Fibroblast of the aortic adventitia (primary cell): ENCODE measurements around the gene CDKN2A. TPM values are rescaled to one million over a fixed set of nuclear protein-coding genes. Genes with fewer than 3 reads are reported as not detected.

Source experiments
- DNase-seq: peaks from one replicate; pipeline ENCODE4 v3.0.0-alpha.2; 2010; ENCODE audit warnings: low read depth
- H3K4me3 ChIP-seq: 2 replicates; pipeline ENCODE4 v1.5.1; 2011; ENCODE audit warnings: low read depth, mild to moderate bottlenecking, control low read depth, low read length, moderate library complexity
- total RNA-seq: library from RNA; depleted of rRNA; stranded (reverse); fragments of >200 nt; gene quantifications from 2 replicates; pipeline ENCODE4 v1.2.3, GENCODE V29; 2012; ENCODE audit warnings: low replicate concordance
- TF ChIP-seq, protein P1 (sequence below): IDR thresholded peaks from 2 replicates; pipeline ENCODE4 v1.5.1; 2011; ENCODE audit warnings: mild to moderate bottlenecking, low read length, control low read depth, inconsistent platforms; ENCODE audit not compliant: insufficient read depth

The CDKN2A gene
- total RNA-seq, 1 donor, result 21.8 TPM

DNA sequence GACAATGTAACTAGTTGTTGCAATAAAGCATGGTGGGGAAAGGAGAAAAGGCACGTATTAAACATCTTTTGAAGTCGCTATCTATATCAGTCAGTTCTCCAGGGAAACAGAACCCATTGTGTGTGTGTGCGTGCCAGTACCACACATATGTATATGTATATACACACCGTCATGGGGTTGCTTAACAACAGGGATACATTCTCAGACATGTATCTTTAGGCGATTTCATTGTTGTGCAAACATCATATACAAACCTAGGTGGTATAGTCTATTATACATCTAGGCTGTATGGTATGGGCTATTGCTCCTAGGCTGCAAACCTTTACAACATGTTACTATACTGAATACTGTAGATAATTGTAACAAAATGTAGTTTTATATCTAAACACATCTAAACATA lies 2.7 kb upstream of the CDKN2A start:
- DNase-seq, result no peak
- no peak overlapping the region for H3K4me3 ChIP-seq
- TF ChIP-seq, protein P1, sequence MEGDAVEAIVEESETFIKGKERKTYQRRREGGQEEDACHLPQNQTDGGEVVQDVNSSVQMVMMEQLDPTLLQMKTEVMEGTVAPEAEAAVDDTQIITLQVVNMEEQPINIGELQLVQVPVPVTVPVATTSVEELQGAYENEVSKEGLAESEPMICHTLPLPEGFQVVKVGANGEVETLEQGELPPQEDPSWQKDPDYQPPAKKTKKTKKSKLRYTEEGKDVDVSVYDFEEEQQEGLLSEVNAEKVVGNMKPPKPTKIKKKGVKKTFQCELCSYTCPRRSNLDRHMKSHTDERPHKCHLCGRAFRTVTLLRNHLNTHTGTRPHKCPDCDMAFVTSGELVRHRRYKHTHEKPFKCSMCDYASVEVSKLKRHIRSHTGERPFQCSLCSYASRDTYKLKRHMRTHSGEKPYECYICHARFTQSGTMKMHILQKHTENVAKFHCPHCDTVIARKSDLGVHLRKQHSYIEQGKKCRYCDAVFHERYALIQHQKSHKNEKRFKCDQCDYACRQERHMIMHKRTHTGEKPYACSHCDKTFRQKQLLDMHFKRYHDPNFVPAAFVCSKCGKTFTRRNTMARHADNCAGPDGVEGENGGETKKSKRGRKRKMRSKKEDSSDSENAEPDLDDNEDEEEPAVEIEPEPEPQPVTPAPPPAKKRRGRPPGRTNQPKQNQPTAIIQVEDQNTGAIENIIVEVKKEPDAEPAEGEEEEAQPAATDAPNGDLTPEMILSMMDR, result no peak

DNA sequence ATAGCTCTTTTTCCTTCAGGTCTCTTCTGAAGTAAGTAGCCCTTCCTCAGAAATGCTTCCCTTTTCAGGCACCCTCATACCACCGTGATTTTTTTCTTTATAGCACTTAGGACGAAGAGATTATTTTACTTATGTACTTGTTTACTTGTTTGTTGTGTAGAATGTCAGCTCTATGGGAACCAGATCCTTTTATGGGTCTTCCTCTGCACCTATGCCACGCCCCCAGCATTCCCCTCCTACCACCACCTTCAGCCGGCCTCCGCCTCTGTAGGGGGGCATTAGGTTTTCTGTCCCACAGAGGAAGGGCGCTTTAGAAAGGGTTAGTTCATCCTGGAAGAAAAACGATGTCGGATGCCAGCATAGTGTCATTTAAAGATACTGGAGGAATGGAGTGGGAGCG lies 2.2 kb upstream of the CDKN2A start:
- H3K4me3 ChIP-seq, result peak overlapping the region; percentile 86
- TF ChIP-seq, protein P1, result no peak
- no peak for DNase-seq

DNA sequence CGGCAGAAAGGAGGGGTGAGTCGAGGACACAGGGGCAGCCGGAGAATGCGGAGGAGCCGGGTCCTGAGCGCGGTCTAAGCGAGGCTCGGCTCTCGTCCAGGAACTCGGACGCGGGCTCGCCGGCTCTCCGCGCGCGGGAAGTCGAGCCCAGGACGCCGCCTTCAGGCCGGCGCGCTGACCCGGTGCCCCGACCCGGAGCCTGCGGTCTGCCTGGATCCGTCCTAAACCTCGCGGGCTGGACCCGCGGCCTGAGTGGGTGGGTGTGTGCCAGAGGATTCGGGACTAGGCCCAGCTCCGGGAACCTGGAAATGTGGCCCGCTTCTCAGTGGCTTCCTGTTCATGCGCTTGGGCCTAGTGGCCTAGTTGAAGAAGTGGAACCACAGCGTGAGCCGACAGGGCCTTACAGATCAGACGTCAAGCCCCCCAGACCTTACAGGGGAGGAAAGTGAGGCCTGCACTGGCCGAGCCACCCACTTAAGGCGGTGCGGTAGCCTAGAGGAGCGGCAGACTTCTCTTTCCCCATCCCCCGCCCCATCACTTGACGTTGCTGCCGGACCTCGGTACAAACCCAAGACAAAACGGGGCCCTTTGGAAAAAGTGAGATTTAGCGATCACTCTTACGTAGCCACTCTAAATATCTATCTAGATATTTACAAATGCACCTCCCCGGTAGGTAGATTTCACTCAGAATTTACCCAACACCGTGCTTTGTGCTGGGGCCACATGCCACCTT lies 1.6 kb upstream of the CDKN2A start:
- DNase-seq, result no peak
- H3K4me3 ChIP-seq, result peak overlapping the region; percentile 86
- TF ChIP-seq, protein P1, result no peak

DNA sequence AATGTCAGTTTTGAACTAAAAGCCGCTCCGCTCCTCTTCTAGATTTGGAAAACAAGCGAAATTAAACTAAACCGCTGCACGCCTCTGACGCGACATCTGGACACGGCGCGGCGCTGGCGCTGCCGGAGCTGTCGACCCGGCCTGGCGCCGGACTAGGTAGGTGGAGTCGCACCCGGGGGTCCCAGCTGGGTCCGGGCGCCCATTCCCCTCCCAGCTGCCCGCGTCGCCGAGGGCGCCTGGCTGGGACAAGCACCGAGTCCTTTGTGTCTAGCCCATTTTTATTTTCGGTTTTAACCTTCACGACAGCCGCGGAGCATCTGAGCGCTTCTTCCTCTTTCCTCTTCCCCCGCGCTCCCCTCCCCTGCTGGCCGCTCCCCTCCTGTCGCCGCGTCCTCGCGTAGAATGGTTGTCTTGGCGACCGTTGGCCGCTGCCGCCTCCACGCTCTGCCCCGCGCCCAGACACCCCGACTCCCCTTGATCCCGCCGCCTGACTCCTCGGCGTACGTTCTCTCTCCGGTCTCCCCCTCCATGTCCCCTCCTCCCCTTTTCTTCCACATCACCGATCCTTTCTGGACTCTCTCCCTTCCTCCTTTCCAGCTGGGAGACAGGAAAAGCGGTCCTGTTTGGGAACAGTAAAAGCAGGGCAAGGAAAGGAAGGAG lies 944 bp upstream of the CDKN2A start:
- DNase-seq, result peak; percentile 77
- peak overlapping the region; percentile 86 for H3K4me3 ChIP-seq
- TF ChIP-seq, protein P1, result peak; percentile 8

DNA sequence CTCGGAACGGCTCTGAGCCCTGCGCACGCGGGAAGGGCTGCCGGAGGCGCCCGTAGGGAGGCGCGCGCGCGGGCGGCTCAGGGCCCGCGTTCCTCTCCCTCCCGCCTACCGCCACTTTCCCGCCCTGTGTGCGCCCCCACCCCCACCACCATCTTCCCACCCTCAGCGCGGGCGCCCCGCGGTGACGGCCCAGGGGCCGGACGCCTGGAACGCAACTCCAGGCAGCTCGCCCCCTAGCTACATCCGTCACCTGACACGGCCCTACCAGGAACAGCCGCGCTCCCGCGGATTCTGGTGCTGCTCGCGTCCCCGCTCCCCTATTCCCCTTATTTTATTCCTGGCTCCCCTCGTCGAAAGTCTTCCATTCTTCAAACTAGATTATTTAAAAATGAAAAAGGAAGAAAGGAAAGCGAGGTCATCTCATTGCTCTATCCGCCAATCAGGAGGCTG lies 389 bp upstream of the CDKN2A start, which contains the start of gene CDKN2B-AS1:
CDKN2B-AS1 (plus strand) TSS at position 236 of the 450 bp plus-strand sequence.
- peak within 1 kb of the TSS; percentile 86 for H3K4me3 ChIP-seq
- DNase-seq, result no peak
- TF ChIP-seq, protein P1, result peak; percentile 13

DNA sequence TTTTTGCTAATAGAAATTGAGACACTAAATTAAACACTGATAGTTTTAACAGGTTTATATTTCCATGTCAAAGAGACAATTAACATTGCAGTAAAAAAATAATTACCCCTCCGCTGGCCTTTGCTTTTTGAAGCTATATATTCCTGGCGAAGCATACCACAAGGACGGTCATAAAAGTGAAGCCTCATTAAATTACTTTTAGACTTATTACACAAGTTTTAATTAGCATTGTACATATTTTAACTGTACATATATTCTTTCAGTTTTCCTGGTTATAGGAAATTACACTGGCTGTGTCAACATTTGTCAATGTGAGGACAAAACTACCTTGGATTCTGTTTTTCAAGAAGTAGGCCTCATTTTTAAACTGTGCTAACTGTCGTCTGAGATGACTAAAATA lies 1.2 kb downstream of the CDKN2A start:
- peak overlapping the region; percentile 86 for H3K4me3 ChIP-seq
- TF ChIP-seq, protein P1, result no peak

More for the DNA sequence above, 1.2 kb downstream of the CDKN2A start:
- DNase-seq, result no peak
